Kidney epithelial cell (primary cell): ENCODE data around the gene MYO10. TPM values are rescaled to one million over a fixed set of nuclear protein-coding genes. Genes with fewer than 3 reads are reported as not detected.

Experiments used
- DNase-seq: peaks from one replicate; pipeline ENCODE4 v3.0.0-alpha.2; 2010; ENCODE audit warnings: low read depth
- H3K27me3 ChIP-seq: 2 replicates; pipeline ENCODE4 v1.6.0; 2011; ENCODE audit warnings: low read length; ENCODE audit not compliant: control insufficient read depth, insufficient read depth
- H3K36me3 ChIP-seq: 2 replicates; pipeline ENCODE4 v1.5.1; 2011; ENCODE audit warnings: low read length; ENCODE audit not compliant: control insufficient read depth, insufficient read depth
- H3K4me3 ChIP-seq: 2 replicates; pipeline ENCODE4 v1.5.1; 2011; ENCODE audit warnings: low read depth, mild to moderate bottlenecking, control low read depth, low read length
- total RNA-seq: library from RNA; depleted of rRNA; stranded (reverse); fragments of >200 nt; gene quantifications from 2 replicates; pipeline ENCODE4 v1.2.3, GENCODE V29; 2015
- TF ChIP-seq, protein P1 (sequence below): IDR thresholded peaks from 2 replicates; pipeline ENCODE4 v1.5.1; 2011; ENCODE audit warnings: mild to moderate bottlenecking, moderate library complexity, low read length, control low read depth, inconsistent platforms; ENCODE audit not compliant: insufficient read depth, poor library complexity, severe bottlenecking

The MYO10 gene
- total RNA-seq, 1 donor from 2014 or later = 80.3 TPM

DNA sequence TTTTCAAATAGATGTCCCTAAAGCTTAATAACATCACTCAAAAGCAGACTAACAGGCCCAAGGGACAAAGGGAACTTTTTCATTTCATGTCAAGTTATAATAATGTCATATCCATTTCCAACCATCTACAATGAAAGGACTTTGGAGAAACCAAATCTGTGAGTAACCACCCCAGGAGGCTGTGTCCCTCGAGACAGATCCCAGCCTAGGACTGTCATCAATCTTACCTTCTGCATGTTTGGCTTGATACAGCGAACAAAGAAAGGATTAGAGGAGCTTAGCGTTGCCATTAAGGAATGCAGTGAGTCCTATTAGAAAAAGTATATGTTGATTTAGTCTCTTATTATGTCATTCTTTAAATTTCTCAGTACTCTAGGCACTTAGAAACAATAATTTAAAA, 181.5 kb downstream of the MYO10 start:
- TF ChIP-seq, protein P1, sequence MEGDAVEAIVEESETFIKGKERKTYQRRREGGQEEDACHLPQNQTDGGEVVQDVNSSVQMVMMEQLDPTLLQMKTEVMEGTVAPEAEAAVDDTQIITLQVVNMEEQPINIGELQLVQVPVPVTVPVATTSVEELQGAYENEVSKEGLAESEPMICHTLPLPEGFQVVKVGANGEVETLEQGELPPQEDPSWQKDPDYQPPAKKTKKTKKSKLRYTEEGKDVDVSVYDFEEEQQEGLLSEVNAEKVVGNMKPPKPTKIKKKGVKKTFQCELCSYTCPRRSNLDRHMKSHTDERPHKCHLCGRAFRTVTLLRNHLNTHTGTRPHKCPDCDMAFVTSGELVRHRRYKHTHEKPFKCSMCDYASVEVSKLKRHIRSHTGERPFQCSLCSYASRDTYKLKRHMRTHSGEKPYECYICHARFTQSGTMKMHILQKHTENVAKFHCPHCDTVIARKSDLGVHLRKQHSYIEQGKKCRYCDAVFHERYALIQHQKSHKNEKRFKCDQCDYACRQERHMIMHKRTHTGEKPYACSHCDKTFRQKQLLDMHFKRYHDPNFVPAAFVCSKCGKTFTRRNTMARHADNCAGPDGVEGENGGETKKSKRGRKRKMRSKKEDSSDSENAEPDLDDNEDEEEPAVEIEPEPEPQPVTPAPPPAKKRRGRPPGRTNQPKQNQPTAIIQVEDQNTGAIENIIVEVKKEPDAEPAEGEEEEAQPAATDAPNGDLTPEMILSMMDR = no peak
- Histone ChIP-seq H3K4me3 (no peak overlapping the region), H3K27me3 (no peaks in the 10 kb centered on the region), H3K36me3 (no peaks in the 10 kb centered on the region)
- DNase-seq = no peak

DNA sequence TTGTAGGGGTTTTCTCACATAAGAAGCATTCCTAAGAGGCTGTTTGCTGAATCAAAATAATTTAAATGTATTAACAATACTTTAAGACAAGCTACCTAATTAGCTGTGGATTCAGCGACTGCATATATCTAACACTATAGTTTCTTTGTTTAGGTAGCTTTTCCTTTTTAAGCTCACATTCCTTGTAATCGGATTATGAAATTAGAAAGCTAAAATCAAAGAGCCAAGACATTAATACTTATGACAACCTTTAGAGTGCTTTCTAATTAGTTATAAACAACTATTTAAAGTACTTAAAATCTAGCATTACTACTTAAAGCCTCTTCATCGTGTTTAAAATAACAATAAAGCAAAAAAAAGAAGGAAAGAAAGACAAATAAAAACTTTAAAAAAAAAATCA, 182.0 kb downstream of the MYO10 start:
- no peak overlapping the region for H3K4me3 ChIP-seq
- no peaks in the 10 kb centered on the region for H3K36me3 ChIP-seq
- no peak for DNase-seq
- H3K27me3 ChIP-seq = no peaks in the 10 kb centered on the region
- TF ChIP-seq, protein P1 = no peak

DNA sequence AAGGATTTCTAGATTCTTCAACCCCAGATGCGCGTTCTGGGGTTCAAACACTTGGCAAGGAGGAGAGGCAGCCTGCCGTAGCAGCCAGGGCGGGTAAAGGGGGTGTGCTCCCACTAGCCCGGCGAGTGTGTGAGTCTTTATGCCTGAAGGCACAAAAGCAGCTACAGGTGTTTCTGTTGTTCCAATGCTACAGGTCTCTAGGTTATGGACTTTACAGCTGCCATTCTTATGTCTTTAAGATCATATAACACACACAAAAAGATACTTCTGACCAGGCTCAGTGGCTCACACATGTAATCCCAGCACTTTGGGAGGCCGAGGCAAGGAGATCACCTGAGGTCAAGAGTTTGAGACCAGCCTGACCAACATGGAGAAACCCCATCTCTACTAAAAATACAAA, 185.6 kb downstream of the MYO10 start:
- no peak for DNase-seq
- no peaks in the 10 kb centered on the region for H3K27me3 ChIP-seq
- H3K36me3 ChIP-seq = no peaks in the 10 kb centered on the region
- H3K4me3 ChIP-seq = no peak overlapping the region
- TF ChIP-seq, protein P1 = no peak

DNA sequence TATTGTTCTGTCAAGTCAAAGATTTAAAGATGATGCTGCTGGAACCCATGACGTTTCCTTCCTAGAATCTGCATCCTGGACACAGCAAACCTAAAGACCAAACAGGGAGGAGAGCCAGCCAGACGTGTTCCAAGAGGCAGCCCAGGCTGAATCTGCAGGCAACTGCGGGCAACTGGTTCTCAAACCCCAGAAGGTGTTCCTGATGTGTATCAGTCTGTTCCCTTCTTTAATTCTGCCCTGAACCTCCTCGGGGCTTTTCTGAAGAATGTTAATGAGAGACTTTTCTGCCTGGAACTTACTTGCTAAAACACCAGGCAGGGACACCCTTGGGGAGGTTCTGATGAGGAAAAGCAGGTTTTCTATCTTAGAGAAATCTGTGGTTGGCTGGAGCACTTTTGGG, 186.5 kb downstream of the MYO10 start:
- Histone ChIP-seq H3K36me3 (no peaks in the 10 kb centered on the region), H3K27me3 (no peaks in the 10 kb centered on the region), H3K4me3 (no peak overlapping the region)
- no peak for DNase-seq
- TF ChIP-seq, protein P1 = no peak

DNA sequence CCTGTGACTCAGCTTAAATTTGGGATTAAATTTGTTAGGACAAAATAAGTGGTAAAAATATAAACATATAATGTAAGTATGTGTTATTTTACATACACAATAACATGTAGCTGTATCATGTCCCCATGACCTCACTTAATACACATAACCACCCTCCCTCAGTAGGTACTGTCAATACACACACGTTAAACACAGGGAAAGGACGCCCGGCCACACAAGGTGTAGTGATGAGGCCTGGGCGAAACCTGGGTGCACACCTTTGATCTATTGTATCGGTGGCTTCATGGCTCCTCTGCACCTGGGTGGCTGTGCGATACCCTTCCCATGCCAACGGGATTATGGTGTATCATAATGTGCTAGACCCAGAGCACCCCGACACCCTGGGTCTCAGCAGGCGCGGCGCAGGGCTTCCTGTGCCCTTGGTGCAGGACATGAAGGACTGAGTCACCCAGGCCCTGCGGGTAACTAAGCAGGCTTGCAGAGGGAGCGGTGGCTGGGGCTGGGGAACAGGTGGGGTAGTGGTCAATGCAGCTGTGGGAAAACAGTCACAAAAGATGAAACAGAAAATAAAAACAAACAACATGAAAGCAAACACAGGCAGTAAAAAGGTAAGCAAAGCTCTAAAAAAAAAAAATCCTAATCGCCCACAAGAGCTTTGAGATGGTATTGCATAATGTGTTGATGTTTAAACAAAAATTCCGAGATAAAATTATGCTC, 191.8 kb downstream of the MYO10 start:
- H3K27me3 ChIP-seq = no peaks in the 10 kb centered on the region
- no peaks in the 10 kb centered on the region for H3K36me3 ChIP-seq
- TF ChIP-seq, protein P1 = no peak
- no peak for DNase-seq
- no peak overlapping the region for H3K4me3 ChIP-seq

DNA sequence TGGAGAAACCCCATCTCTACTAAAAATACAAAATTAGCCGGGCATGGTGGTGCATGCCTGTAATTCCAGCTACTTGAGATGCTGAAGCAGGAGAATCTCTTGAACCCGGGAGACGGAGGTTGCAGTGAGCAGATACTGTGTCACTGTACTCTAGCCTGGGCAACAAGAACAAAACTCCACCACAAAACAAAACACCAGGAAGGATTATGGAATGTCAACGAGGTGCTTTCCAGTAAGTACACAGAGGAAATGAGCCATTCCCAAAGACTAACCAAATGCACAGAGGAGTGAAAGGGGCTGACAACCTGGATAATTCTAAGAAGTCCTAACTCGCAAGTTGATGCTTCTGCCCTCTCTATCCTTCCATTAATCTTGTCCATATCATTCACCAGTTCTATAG, 193.2 kb downstream of the MYO10 start:
- Histone ChIP-seq H3K36me3 (no peaks in the 10 kb centered on the region), H3K4me3 (no peak overlapping the region), H3K27me3 (no peaks in the 10 kb centered on the region)
- DNase-seq = no peak
- TF ChIP-seq, protein P1 = no peak
